PC-9 (cell line): ENCODE results near the gene ATE1. TPM values are rescaled to one million over a fixed set of nuclear protein-coding genes. Genes with fewer than 3 reads are reported as not detected.

Experiments
- BruUV-seq: library from RNA; stranded (reverse); fragments of 400-500 nt; replicated peaks from 2 replicates; lab custom pipeline; 2021; lab: Mats Ljungman, UMichigan
- CTCF ChIA-PET: fragments of 300-600 bp; sonication (Branson Sonifier 250); formaldehyde crosslinking; loops from one replicate; lab custom pipeline; 2022; ENCODE audit warnings: antibody characterized with exemption; lab: Charles Lee
- POLR2A ChIA-PET: fragments of 300-600 bp; sonication (Branson Sonifier 250); formaldehyde crosslinking; loops from one replicate; lab custom pipeline; 2022; ENCODE audit warnings: antibody characterized with exemption; ENCODE audit not compliant: unreplicated experiment; lab: Charles Lee
- DNase-seq, 2 experiments: peaks; one replicate each; pipeline versions ENCODE4 v3.0.0 to v3.0.0-alpha.2; 2015 to 2022; ENCODE audit warnings: mixed read lengths in 1 of 2
- H2AFZ ChIP-seq: fragments of 200-600 bp; sonication (generic); 2 replicates; pipeline ENCODE4 v1.8.1; 2017; ENCODE audit warnings: antibody characterized with exemption
- H3F3A ChIP-seq: fragments of 200-600 bp; sonication (generic); 2 replicates; pipeline ENCODE4 v1.8.1; 2017; ENCODE audit warnings: antibody characterized with exemption, mild to moderate bottlenecking, low read depth; ENCODE audit not compliant: insufficient read depth
- H3K27ac ChIP-seq: fragments of 200-600 bp; sonication (generic); 2 replicates; pipeline ENCODE4 v1.6.1; 2016; ENCODE audit warnings: mixed run types
- H3K27me3 ChIP-seq: fragments of 200-600 bp; sonication (generic); 2 replicates; pipeline ENCODE4 v1.6.1; 2016; ENCODE audit warnings: low read depth, mixed run types; ENCODE audit not compliant: insufficient read depth
- H3K36me3 ChIP-seq: fragments of 200-600 bp; sonication (generic); 2 replicates; pipeline ENCODE4 v1.6.1; 2016; ENCODE audit warnings: low read depth, mixed run types
- H3K4me1 ChIP-seq: fragments of 200-600 bp; sonication (generic); replicated peaks from 2 replicates; pipeline ENCODE4 v1.6.1; 2016; ENCODE audit warnings: mixed run types; ENCODE audit not compliant: insufficient read depth
- H3K4me2 ChIP-seq: fragments of 200-600 bp; sonication (generic); 2 replicates; pipeline ENCODE4 v1.6.1; 2017; ENCODE audit warnings: mixed run types
- H3K4me3 ChIP-seq: fragments of 200-600 bp; sonication (generic); 2 replicates; pipeline ENCODE4 v1.6.1; 2016; ENCODE audit warnings: mixed run types
- H3K79me2 ChIP-seq: fragments of 200-600 bp; sonication (generic); 2 replicates; pipeline ENCODE4 v1.6.1; 2017; ENCODE audit warnings: low read depth, mixed run types
- H3K9me2 ChIP-seq: fragments of 200-600 bp; sonication (generic); 2 replicates; pipeline ENCODE4 v1.8.1; 2017; ENCODE audit warnings: mild to moderate bottlenecking; ENCODE audit not compliant: insufficient read depth
- H3K9me3 ChIP-seq: fragments of 200-600 bp; sonication (generic); 2 replicates; pipeline ENCODE4 v1.8.1; 2016; ENCODE audit warnings: low read depth; ENCODE audit not compliant: insufficient read depth
- H4K20me1 ChIP-seq: fragments of 200-600 bp; sonication (generic); 2 replicates; pipeline ENCODE4 v1.8.1; 2017; ENCODE audit not compliant: insufficient read depth
- EZH2 ChIP-seq: fragments of 200-600 bp; sonication (generic); IDR thresholded peaks from 2 replicates; pipeline ENCODE4 v1.8.0; 2017; ENCODE audit warnings: antibody characterized with exemption, low read depth
- intact Hi-C: fragments of 100-400 bp; cut with micrococcal nuclease; formaldehyde crosslinking; loops from one replicate; pipeline ENCODE4 v1.10.0; 2022; ENCODE audit not compliant: unreplicated experiment
- total RNA-seq: library from RNA; stranded (reverse); gene quantifications from 2 replicates; pipeline ENCODE4 v1.2.3, GENCODE V29; 2021
- TF ChIP-seq, protein P1 (sequence below): fragments of 200-600 bp; sonication (generic); conservative IDR thresholded peaks from 2 replicates; pipeline ENCODE4 v1.6.1; 2017; ENCODE audit warnings: mixed run types, antibody characterized with exemption, mild to moderate bottlenecking, moderate library complexity

The ATE1 gene
- total RNA-seq, 1 experiment from 2014 or later, result 14.8 TPM

DNA sequence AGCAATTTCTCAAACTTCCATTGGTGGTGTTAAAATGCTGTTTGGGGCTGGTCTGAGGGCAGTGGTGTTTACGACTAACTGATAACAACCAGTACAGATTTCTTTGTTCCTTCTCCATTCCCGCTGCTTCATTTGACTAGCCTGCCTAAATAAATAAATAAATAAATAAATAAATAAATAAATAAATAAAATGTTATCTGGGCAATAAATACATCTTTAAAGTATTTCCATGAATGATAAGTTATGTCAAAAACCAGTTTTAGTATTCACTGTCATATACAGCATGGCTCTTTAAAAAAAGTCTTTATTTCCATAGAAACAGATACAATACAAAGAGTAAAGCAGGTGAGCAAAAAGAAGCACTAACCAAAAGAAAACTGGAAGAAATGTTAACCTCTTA is 81.3 kb downstream of the ATE1 start:
- Histone ChIP-seq H3K4me1 (peaks cover 7% of the 10 kb centered on the region; the same call in 1 of the 2 replicates), H3K9me2 (no peaks in the 10 kb centered on the region), H3K9me3 (no peaks in the 10 kb centered on the region), H3K36me3 (no peaks in the 10 kb centered on the region), H3K79me2 (no peaks in the 10 kb centered on the region), H4K20me1 (no peaks in the 10 kb centered on the region), H3K27me3 (no peaks in the 10 kb centered on the region), H3K27ac (no peak overlapping the region), H3F3A (no peaks in the 10 kb centered on the region), H3K4me2 (no peak overlapping the region), H3K4me3 (no peak overlapping the region), H2AFZ (no peak overlapping the region)
- POLR2A ChIA-PET, result no interaction called here
- CTCF ChIA-PET, result no interaction called here
- intact Hi-C loops, result no loop called here
- TF ChIP-seq EZH2, result no peak
- TF ChIP-seq, protein P1, sequence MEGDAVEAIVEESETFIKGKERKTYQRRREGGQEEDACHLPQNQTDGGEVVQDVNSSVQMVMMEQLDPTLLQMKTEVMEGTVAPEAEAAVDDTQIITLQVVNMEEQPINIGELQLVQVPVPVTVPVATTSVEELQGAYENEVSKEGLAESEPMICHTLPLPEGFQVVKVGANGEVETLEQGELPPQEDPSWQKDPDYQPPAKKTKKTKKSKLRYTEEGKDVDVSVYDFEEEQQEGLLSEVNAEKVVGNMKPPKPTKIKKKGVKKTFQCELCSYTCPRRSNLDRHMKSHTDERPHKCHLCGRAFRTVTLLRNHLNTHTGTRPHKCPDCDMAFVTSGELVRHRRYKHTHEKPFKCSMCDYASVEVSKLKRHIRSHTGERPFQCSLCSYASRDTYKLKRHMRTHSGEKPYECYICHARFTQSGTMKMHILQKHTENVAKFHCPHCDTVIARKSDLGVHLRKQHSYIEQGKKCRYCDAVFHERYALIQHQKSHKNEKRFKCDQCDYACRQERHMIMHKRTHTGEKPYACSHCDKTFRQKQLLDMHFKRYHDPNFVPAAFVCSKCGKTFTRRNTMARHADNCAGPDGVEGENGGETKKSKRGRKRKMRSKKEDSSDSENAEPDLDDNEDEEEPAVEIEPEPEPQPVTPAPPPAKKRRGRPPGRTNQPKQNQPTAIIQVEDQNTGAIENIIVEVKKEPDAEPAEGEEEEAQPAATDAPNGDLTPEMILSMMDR, result no peak
- no peak for DNase-seq
- no TSS peak for BruUV-seq

DNA sequence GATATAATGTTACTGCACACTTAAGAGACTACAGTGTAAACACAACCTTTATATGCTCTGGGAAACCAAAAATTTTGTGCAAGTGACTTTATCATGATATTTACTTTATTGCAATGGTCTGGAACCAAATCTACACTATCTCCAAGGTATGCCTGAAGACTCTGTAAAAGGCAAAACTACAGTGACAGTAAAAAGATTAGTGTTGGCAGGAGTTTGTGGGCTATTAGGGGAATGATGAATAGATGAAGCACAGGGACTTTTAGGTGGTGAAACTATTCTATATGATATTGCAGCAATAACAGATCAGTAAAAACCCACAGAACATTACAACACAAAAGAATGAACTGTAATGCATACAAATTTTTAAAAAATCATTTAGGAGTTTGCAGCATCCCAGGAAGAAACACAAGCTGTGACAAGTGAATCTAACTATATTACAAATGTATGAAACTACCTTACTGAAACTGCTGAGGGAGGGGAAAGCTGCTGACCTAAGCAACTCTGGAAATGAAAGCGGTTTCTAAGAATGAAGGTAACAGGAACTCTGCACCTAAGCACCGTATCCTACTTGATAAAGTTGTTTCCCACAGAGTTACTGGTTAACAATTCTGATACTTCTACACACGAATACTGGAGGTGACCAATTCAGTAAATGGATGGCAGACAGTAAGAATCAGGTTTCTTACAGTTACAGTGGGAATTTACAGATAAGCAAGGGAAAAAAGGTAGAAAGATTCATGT is 82.6 kb downstream of the ATE1 start:
- no peak overlapping the region for H3K27ac ChIP-seq
- H3K9me3 ChIP-seq, result no peaks in the 10 kb centered on the region
- H3K4me1 ChIP-seq, result peaks cover 9% of the 10 kb centered on the region; the same call in 1 of the 2 replicates
- H3K4me2 ChIP-seq, result no peak overlapping the region
- no peaks in the 10 kb centered on the region for H4K20me1 ChIP-seq
- no peak for TF ChIP-seq EZH2
- TF ChIP-seq, protein P1, result no peak
- intact Hi-C loops, result no loop called here
- H2AFZ ChIP-seq, result no peak overlapping the region
- no peaks in the 10 kb centered on the region for H3K36me3 ChIP-seq
- no peaks in the 10 kb centered on the region for H3K9me2 ChIP-seq
- H3K27me3 ChIP-seq, result no peaks in the 10 kb centered on the region
- no peaks in the 10 kb centered on the region for H3F3A ChIP-seq
- H3K79me2 ChIP-seq, result no peaks in the 10 kb centered on the region
- no peak for DNase-seq
- POLR2A ChIA-PET, result no interaction called here
- no peak overlapping the region for H3K4me3 ChIP-seq
- no TSS peak for BruUV-seq
- CTCF ChIA-PET, result no interaction called here

DNA sequence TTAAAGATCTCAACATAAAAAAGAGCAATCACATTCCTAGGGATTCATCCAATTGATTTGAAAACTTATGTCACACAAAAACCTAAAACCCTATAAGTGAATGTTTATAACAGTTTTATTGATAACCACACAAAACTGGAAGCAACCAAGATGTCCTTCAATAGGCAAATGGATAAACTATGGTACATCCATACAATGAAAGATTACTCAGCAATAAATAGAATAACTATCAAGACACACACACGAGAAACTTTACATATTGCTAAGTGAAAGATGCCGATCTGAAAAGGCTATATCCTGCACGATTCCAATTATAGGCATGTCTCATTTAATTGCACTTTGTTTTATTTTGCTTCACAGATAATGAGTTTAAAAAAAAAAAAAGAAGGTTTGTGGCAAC is 83.3 kb downstream of the ATE1 start:
- no TSS peak for BruUV-seq
- intact Hi-C loops, result no loop called here
- H3K9me2 ChIP-seq, result no peaks in the 10 kb centered on the region
- no peak overlapping the region for H3K4me2 ChIP-seq
- H3K4me3 ChIP-seq, result no peak overlapping the region
- H3K79me2 ChIP-seq, result no peaks in the 10 kb centered on the region
- no peak for DNase-seq
- H3K27me3 ChIP-seq, result no peaks in the 10 kb centered on the region
- H4K20me1 ChIP-seq, result no peaks in the 10 kb centered on the region
- ChIA-PET POLR2A (no interaction called here), CTCF (no interaction called here)
- H3K27ac ChIP-seq, result no peak overlapping the region
- H2AFZ ChIP-seq, result no peak overlapping the region
- H3F3A ChIP-seq, result no peaks in the 10 kb centered on the region
- no peak for TF ChIP-seq EZH2
- TF ChIP-seq, protein P1, result no peak
- peaks cover 9% of the 10 kb centered on the region; the same call in 1 of the 2 replicates for H3K4me1 ChIP-seq
- H3K9me3 ChIP-seq, result no peaks in the 10 kb centered on the region
- H3K36me3 ChIP-seq, result no peaks in the 10 kb centered on the region
